ENCODE data around the gene CLEC2A.
"Not testable (repeated sequence)": the region's sequence is repeated elsewhere in the genome, so short reads cannot be mapped to it uniquely, and the experiment has no call there.

CLEC2A gene, protein sequence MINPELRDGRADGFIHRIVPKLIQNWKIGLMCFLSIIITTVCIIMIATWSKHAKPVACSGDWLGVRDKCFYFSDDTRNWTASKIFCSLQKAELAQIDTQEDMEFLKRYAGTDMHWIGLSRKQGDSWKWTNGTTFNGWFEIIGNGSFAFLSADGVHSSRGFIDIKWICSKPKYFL

DNA sequence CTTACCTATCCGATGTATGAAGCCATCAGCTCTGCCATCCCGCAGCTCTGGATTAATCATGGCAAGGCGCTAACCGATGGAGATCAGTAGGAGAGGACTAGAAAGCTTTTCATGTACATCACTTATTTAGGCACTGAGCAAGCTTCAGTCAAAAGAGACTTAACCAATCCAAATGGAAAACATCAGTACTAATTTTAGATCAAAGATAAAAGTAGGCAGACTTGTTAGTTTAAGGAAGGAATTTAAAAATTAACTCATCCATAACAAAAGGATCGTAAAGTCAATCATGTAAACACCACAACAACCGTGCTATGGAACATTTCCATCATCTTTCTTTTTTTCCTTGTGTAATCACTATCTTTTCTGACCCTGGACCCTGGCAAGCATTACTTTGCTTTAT, at the start of gene CLEC2A:
TSS of gene CLEC2A (minus strand) at position 101 of the 400 bp plus-strand sequence. CDS start at position 60, 41 bp downstream.
- DNase-seq (ENCODE audit: low read depth), result no peak

DNA sequence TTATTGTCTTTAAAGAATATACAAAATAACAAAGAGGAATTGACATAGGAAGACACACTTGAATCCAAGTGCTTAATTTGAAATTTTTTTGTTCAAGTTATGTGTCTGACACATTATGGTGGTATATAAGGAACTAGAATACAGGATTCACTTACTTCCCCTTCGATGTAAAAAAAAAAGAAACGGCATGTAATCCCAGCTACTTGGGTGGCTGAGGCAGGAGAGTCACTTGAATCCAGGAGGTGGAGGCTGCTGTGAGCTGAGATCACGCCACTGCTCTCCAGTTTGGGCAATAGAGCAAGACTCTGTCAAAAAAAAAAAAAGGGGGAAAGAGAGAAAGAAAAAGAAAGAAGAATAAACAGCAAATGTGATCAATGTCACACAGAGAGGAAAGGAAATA, 48.0 kb upstream of the CLEC2A start:
- no peak for DNase-seq (ENCODE audit: low read depth)

DNA sequence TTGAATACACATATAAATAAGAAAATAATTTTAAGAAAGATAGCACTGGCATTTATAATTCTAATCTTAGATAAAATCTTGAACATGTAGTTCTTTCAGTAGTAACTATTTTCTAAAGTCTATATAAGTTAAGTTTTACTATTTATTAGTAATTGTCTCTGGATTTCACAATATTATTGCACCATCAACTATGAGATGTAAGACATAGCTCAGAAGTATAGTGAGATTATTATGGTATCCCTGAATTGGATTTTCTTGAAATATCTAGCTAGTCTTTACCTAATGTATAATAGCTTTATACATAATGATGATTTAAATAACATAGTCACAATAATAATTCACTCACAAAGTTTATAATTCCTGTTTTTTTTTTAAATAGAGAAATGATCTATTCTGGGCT, 45.7 kb upstream of the CLEC2A start:
- no peak for DNase-seq (ENCODE audit: low read depth)

DNA sequence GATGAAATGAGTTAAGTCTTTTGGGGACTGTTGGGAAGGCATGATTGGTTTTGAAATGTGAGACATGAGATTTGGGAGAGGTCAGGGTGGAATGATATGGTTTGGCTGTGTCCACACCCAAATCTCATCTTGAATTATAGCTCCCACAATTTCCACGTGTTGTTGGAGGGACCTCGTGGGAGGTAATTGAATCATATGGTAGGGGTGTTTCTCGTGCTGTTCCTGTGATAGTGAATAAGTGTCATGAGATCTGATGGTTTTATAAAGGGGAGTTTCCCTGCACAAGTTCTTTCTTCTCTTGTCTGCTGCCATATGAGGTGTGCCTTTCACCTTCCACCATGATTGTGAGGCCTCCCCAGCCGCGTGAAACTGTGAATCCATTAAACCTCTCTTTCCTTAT, 44.5 kb upstream of the CLEC2A start:
- DNase-seq (ENCODE audit: low read depth), result not testable (repeated sequence)

DNA sequence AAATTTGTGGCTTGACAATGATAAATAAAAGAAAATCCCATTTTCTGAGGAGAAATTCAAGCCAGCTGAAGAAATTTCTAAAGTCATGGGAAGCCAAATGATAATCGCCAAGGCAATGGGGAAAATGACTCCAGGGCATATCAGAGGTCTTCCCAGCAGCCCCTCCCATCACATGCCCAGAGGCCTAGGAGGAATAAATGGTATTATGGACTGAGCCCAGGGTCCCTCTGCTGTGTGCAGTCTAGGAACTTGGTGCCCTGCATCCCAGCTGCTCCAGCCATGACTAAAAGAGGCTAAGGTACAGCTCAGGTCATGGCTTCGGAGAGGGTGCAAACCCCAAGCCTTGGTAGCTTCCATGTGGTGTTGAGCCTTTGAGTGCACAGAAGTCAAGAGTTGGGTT, 43.4 kb upstream of the CLEC2A start:
- DNase-seq (ENCODE audit: low read depth), result no peak

DNA sequence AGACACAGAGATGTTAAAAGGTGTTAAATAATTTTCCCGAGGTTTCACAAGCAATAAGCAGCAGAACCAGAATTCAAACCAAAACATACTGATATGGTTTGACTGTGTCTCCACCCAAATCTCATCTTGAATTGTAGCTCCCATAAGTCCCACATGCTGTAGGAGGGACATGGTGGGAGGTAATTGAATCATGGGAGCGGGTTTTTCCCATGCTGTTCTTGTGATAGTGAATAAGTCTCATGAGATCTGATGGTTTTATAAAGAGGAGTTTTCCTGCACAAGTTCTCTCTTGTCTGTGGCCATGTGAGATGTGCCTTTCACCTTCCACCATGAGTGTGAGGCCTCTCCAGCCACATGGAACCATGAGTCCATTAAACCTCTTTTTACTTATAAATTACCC, 42.6 kb upstream of the CLEC2A start:
- not testable (repeated sequence) for DNase-seq (ENCODE audit: low read depth)

DNA sequence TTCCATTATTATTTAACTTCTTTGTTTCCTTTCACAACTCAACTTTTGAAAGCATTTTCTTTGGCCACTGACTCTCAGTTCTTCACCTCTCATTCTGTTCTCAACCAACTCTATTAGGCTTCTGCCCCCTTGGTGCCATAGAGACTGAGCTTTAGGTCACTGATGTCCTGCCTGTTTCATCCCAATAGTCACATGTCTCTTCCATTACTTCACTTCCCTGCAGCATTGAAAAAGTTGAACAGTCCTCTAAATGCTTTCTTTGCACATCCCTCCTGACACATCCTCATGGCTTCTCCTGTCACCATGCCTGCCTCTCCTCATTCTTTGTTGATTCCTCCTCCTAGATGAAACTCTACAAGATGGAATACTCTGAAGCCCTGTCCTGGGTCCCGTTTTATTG, 41.8 kb upstream of the CLEC2A start:
- DNase-seq (ENCODE audit: low read depth), result no peak

DNA sequence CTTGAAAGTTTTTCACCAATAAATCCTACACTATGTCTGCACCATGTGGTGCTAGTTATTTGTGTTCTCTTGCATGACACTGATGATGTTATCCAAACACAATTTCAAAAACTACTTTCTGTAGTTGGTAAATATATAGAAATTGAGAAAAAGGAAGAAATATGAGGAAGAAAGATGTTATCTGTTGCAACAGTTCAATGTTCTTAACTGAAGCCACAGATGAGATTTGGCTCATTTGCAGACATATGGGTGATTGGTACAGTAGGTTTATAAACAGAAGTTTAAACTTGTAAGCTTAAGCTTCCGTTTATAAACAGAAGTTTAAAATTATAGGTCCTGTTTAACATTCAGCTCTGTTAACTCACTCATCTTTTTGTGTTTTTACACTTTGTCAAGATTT, 39.0 kb upstream of the CLEC2A start, which contains the start of gene CLEC12A:
TSS of gene CLEC12A (plus strand) at position 229 of the 400 bp plus-strand sequence. CDS start 188 bp downstream, outside the sequence.
- DNase-seq (ENCODE audit: low read depth), result no peak

DNA sequence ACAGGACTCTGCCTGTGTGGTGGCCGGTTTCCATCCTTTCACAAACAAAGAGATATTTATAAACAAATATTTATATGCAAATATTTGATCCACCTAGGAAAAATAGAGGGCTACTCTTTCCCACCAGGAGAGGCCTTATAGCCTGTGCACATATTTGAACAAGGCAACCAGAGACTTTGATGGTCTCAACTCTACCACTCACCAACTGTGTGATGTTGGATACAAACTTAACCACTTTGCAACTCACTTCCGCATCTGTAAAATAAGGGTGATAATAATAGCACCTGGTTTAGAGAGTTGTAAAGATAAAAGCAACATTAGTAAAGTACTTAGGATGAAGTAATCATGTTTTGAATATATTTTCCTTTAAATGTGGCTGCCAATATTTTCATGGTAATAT, 37.5 kb upstream of the CLEC2A start:
- no peak for DNase-seq (ENCODE audit: low read depth)

DNA sequence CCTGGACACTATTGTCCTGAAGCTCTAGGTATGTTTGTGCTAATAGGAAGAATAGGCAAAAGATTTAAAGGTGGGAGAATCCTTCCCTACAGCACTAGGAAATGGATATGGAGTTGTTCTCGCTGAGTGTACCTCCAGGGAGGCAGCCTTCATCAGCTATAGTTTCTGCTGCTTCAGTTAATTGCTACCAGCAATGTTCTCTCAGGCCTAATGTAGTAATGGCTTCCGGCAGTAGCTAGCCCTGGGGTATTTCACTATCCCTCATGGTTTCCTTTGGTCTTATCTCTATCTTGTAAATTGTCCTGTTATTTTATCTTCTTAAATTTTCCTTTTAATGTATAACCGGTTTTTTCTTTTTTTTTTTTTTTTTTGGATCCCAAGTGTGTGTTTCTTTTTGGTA, 29.7 kb upstream of the CLEC2A start:
- no peak for DNase-seq (ENCODE audit: low read depth)

DNA sequence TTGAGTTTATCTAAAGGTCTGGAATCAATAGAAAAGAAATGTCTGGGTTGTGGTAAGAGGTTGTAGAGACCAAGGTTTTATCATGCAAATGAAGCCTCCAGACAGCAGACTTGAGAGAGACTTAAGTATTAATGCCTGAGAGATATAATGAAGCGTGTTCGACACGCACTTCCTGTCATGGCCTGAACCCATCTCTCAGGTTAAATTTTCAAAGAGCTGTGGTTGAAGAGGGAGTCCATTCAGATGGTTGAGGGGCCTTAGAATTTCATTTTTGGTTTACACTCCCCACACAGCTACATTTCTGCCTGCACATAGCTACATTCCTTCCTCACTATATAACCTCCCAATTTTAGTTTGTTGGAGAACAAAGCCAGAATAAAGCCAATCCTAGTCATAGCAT, 28.9 kb upstream of the CLEC2A start:
- no peak for DNase-seq (ENCODE audit: low read depth)

DNA sequence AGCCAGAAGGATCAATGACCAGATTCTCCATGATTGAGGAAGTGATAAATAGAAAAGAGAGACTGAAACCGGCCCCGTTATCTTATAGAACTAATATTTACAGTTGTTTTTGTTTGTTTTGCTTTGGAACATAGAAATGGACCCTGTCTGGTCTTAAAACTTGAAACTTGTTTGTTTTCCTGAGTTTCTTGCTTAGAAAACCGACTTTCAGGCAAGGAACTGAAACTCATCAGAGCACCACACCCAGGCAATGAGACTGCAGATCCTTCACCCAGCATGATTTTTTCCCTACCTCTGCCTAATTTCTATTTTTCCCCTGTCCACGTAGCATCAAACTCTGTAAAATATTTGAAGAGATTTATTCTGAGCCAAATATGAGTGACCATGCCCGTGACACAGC, 28.4 kb upstream of the CLEC2A start:
- no peak for DNase-seq (ENCODE audit: low read depth)

DNA sequence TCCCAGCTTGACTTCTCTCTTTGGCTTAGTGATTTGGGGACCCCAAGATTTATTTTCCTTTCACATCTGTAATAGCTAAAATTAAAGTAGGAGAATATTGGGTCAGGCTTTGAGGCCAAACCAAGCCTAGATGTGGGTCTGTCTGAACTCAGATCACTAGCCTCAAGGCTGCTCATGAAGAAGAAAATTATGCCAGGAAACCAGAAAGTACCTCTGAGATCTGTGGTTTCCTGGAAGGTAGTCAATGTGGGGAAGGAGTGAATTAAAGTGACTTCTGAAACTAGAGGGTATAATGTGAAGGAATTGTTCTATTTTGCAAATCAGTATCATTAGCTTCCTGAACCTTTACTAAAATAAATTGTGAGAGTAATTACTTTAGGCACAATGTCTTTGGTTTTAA, 25.7 kb upstream of the CLEC2A start:
- no peak for DNase-seq (ENCODE audit: low read depth)

DNA sequence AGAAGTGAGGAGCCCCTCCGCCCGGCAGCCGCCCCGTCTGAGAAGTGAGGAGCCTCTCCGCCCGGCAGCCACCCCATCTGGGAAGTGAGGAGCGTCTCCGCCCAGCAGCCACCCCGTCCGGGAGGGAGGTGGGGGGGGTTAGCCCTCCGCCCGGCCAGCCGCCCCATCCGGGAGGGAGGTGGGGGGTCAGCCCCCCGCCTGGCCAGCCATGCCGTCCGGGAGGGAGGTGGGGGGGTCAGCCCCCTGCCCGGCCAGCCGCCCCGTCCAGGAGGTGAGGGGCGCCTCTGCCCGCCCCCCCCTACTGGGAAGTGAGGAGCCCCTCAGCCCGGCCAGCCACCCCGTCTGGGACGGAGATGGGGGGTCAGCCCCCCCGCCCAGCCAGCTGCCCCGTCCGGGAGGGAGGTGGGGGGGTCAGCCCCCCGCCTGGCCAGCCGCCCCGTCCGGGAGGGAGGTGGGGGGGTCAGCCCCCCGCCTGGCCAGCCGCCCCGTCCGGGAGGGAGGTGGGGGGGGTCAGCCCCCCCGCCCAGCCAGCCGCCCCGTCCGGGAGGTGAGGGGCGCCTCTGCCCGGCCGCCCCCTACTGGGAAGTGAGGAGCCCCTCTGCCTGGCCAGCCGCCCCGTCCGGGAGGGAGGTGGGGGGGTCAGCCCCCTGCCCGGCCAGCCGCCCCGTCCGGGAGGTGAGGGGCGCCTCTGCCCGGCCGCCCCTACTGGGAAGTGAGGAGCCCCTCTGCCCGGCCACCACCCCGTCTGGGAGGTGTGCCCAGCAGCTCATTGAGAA, 21.0 kb upstream of the CLEC2A start:
- DNase-seq (ENCODE audit: low read depth), result not testable (repeated sequence)

DNA sequence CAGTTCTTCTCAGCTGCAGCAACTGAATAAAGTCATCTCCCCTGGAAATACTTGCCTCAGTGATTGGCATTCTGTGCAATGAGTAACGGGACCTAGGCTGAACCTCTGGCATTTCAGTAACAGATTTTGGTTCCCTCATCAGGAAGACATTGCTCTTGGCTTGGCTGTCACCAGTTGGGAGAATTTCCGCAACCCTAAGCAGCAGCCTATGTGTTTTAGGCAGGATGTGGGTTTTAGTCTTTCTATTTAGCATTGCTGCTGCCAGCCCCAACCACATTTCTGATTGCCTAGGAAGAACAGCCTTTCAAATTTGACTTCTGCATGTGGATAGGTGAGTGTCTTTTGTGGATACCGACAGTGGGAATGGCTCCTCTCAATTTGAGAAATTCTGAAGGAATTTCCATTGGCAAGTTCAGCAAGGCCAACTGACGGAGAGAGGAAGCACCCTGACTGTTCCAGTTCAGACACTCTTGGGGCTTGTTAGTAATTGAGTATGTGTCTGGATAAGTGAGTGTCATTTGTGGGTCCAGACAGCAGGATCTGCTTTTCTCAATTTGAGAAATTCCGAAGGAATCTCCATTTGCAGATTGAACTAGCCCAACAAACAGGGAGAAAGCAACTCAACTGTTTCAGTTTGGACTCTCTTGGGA, 19.0 kb upstream of the CLEC2A start:
- no peak for DNase-seq (ENCODE audit: low read depth)

DNA sequence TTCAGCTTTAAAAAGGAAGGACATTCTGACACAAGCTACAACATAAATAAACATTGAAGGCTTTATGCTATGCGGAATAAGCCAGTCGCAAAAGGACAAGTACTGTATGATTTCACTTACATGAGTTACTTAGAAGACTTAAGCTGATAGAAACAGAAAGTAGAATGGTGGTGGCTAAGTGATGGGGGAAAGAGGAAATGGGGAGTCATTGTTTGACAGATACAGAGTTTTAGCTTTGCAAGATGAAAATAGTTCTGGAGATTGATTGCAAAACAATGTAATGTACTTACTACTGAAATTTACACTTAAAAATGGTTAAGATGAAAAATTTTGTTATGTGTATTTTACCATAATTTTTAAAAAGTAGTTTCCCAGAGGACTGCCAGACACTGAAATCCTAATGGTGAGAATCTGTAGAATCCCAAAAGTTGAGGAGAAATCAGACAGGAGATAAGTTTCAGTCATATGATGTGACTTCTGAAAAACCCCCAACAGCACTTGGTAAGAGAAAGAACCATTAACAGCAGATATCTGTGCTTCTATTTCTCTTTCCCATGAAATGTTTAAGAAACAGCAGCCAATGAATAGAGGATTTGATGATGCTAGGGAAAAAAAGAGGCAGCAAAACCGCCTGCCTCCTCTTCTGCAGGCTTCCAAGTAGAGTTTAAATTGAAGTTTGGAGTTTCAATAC, 16.6 kb upstream of the CLEC2A start:
- no peak for DNase-seq (ENCODE audit: low read depth)

DNA sequence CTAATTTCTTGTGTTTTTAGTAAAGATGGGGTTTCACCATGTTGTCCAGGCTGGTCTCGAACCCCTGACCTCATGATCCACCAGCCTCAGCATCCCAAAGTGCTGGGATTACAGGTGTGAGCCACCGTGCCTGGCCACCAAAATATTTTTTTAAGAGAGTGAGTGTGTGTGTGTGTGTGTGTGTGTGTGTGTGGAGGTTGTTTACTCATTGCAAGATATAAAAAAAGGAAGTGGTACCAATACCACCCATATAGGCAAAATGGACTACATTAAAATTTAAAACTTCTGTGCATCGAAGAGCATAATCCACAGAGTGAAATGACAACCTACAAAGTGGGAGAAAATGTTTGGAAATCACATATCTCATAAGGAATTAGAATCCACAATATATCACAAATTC, 15.5 kb upstream of the CLEC2A start:
- DNase-seq (ENCODE audit: low read depth), result no peak

DNA sequence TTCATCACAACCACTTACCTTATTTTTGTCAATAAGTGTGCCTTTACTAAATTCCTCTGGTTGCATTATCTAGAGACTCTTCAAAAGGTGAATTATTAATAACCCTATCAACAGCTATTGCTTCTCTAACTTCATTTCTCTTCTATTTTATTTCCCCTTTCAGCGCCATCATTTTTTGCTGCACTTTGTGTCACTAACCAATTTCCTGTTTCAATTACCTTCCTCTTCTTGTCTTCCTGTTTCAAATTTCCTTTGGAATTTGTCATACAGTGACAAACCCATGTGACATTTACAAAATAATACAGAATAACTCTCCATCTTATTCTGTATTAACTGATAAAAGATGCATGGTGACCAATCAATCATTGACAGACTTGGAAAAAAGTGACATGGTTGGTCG, 12.2 kb upstream of the CLEC2A start:
- no peak for DNase-seq (ENCODE audit: low read depth)

DNA sequence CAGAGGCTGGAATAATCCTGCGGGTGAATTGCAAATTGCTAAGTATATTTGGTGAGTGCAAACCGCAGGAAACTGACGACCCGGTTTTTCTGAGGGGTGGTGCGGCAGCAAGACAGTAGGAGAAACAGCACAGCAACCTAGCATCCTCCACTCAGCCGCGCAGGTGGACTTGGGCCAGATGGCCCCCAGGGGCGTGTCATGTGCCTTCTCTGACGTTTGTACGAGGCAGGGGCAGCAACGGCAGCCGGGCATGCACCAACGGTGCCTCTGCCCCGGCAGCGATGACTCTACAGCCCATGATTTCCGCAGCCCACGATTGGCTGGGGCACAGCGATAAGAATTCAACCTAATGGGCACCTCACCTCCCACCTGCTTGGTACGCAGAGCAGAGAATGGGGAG, 11.1 kb upstream of the CLEC2A start:
- DNase-seq (ENCODE audit: low read depth), result no peak

DNA sequence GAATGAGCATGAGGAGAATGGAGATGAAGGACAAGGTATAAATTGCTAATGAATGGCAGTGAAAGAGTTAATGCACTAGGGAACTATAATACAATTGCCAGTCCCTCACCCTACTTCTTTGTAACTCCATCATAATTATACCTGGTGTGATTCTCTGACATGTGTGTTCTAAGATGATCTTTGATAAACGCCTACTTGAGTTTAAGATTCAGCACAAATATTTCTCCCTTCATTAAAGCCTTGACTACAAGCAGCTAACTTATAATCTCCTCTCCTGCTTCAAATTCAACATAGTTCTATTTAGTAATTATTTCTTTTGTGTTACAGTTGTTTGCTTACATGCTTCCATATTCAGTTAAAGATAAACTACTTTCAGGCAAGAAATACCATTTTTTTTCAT, 9.7 kb upstream of the CLEC2A start:
- DNase-seq (ENCODE audit: low read depth), result no peak

DNA sequence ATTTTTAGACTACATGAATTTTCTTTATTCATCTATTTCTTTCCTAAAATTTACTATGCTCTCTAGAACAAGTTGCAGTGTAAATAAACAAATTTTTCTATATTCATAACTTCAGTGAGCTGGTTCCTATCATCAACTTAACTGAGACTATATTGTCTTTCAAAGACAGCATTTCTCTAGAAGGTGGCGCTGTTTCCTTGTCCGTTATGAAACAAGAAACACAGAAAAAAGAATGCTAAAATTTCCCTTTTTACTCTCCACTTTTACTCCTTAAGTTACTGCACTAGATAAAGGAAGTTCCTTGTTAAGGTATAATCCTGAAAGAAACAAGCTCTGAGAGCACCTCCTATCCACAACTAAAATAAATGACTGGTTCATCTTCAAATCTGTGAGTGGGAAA, 8.2 kb upstream of the CLEC2A start:
- DNase-seq (ENCODE audit: low read depth), result no peak

DNA sequence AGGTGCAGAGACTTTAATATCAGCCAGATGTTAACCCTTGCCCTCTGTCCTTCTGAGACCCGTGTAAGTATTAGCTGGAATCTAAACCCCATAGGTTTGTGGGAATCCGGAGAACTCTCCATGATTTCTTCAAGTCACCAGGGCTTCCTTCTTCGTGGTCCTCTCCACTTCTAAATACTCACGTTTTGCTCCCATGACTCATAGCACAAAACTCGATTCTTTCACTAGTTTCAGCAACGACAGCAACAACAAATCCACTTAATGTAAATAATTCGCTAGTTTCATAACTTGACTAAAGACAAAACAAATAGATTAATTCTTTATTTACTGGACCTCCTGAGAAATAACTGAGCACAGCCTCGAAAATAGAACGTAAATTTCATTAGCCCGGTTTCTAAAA, 4.4 kb upstream of the CLEC2A start:
- no peak for DNase-seq (ENCODE audit: low read depth)

DNA sequence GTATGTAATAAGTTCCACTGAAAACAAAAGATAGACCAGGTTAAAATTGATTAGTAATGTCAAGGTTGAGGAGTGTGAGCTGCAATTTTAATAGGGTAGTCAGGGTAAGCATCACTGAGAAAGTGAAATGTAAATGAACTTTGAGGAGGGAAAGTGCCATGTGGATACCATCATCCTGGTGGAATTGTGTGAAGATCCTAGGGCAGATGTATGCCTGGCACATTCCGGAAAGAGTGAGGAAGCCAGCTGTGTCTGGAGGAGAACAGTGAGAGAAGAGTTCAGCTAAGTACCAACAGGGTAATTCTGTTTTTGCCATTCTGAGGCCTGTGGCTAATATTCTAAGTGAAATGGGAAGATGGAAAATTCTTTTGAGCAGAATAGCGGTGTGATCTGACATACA, 2.9 kb upstream of the CLEC2A start:
- no peak for DNase-seq (ENCODE audit: low read depth)
